Left kidney (tissue), 2 donors: Measurements from ENCODE around the gene BEGAIN. TPM values are rescaled to one million over a fixed set of nuclear protein-coding genes. Genes with fewer than 3 reads are reported as not detected.

Source experiments
- DNase-seq: peaks from one replicate; pipeline ENCODE4 v3.0.0-alpha.2; 2013
- polyA plus RNA-seq: library from polyadenylated mRNA; unstranded; fragments of 120-200 nt; gene quantifications from one replicate; pipeline ENCODE4 v1.2.1, GENCODE V29; 2013; ENCODE audit not compliant: insufficient read length

Gene BEGAIN
- polyA plus RNA-seq, 1 donor, result 2.2 TPM

DNA sequence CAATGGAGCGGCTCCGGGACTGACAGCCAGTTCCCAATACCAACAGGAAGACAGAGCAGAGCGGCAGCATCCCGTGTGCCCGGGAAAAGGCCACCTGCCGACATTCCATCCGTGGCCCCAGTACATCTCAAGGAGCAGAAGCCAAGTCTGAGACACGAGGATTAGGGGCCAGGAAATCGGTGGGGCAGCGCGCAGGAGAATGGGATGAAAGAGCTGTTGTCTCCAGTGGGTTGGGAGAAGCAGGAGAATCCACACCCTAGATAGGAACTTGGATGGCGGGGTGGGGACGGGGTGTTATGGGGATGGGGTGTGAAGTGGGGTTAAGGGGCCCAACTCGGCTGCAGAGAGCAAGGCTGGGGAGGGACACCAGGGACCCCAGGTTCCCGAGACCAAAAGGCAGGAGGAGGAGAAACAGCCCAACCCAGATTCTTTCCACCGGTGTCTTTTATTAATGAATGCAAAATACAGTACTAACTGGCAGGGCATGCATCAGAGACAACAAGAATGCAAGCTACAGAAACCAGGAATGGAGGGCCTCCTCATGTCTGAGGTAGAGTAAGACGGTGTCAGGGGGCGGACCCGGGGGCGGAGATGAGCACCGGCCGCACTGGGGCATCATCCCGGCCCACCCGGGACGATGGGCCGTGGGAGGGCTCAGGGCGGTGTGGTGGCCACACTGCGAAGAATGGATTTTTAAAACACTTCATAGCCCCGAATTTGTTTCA, 50.3 kb downstream of the BEGAIN start:
- DNase-seq, result no peak

DNA sequence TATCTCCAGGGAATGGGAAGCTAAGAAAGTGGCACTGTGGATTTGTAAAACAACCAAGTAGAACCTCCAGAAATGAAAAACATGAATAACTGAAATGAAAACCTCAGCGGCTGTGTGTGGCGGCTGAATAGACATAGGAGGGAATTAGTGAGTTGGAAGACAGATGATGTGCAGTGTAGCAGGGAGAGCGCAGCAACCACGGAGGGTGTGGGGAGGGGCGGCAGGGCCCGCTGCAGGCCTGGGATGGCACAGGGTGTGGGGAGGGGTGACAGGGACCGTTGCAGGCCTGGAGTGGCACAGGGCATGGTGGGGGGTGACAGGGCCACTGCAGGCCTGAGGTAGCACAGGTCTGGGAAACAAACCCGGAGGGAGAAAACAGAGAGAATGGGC, 51.1 kb downstream of the BEGAIN start:
- DNase-seq, result no peak

DNA sequence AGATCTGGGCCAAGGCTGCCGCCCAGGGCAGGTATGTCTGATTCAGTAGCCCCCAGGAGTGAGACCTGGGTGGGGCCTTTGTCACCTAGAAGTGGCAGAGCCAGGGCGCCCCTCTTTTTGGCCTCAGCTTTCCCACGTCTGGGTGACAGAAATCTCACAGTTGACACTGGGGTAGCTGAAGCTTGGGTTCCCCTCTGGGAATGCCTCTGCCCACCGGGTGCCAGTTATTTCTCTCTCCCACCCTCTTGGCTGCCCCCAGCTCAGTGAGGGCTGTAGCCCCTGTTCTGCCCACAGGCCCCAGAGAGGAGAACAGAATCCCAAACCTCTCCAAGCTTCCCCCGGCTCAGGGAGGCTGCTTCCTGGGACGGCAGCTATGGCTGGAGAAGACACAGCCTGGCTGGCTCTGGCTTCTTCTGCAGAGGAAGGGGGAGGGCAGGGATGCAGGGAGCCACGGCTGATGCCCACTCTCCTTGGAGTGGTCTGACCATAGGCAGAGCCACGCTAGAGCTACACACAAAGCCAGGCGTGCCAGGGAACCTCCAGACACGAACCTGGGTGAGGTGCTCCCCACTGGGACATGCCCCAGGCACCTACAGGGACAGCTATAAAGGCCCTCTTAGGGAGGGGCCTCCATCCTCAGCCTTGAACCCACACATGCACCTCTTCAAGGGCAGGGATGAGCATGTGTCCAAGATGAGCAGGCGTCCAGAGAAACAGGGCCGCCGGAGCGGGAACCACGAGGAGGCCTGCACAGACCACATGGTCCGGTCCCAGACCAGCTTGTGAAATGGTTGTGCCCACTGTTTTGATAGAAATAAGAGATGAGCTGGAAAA, 51.7 kb downstream of the BEGAIN start:
- DNase-seq, result no peak

DNA sequence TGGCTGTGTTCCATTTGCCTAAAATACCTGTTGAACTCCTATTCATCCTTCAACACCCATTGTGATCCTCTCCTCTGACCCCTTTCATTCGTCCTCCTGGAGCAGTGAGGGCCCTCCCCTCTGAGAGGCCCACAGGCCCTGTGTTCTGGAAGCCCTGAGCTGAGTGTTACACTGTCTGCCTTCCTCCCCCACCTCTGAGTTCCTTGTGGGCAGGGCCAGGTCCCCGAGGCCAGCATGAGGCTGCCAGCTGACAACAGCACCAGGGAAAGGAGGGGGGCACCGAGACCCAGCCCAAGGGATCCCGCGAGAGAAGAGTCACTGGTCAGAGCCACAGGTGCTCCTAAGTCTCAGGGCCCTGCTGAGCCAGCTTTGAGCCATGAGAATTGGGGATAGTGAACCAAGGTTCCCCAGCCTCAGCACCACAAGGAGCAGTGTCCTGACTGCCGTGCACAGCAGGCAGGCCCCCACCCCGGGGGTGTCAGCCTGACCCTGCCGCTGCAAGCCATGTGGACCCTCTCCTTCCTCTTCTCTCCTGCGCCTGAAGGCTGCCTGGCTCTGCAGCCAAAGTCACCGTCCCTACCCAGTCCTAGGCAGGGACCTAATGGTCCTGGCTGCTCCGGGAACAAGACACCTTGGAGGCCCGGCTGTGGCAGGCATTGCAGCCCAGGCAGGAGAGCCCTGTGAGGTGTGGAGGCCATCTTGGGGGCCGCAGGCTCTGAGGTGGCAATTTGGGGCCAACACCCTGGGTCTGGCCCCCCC, 52.5 kb downstream of the BEGAIN start:
- no peak for DNase-seq

DNA sequence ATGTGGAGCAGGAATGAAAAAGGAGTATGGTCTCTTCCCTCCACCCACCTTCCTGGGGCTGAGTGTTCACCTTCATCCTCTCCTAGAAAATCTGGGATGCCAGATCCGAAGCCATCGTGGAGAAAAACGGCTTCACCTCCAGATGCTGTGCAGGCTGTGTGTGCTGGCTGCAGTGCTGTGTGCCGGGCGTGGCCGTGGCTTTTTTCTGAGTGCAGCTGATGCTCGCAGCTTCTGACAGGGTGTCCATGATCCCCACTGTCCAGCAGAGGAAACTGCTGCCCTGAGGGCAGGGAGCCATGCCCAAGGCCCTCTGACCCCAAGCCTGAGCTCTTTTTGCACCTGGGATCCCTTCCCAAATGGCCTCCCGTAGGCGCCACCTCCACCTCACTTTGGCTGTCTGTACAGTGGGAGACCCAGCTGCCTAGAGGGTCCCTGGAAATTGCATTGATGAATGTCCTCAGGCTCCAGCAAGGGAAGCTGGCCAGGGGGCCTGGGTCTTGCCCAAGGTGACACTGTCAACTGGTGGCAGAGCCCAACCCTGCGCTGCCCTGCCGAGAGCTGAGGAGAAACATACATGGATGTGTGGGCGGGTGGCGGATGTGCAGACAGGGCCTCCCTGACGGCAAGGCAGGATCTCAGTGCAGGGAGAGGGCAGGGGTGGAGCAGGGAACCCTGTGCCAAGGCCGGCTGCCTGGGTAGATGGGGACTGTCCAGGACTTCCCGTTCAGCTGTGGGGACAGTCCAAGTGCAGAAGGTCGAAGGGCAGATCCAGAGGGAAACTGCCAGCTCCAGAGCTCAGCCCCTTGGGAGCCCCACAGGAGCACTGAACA, 53.3 kb downstream of the BEGAIN start:
- DNase-seq, result no peak

DNA sequence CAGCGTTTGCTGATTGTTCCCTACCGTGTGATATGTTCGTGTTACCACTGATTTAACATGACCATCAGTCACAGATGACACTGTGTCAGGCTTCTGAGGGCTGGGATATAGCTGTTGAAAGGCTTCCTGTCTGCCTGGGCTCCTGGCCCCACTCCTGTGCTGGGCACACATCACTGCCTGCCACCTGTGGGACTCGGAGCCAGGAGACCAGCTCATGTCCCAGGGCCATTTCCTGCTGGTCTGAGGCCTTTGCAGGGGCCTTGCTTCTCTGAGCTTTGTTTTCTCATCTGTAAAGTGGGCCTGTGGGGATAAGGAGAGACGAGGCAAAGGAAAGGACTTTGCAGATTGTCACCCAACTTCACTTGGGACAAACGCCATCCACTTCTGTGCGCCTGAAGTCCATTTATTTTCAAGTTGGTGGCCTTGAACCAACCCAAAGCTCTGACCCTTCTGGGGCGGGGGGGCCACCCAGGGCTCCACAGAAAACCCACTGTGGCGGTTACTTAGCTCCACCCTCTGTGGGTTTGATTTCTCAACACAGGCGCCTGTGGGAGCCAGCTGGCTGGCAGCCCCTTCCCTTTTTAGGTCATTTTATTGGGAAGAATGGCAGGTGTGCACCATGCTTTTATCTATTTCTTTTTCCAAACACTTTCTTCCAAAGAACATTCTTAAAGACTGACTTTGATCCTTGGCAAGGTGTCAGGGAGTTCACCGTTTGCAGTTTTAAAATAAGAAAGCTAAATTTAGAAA, 54.1 kb downstream of the BEGAIN start:
- DNase-seq, result no peak

DNA sequence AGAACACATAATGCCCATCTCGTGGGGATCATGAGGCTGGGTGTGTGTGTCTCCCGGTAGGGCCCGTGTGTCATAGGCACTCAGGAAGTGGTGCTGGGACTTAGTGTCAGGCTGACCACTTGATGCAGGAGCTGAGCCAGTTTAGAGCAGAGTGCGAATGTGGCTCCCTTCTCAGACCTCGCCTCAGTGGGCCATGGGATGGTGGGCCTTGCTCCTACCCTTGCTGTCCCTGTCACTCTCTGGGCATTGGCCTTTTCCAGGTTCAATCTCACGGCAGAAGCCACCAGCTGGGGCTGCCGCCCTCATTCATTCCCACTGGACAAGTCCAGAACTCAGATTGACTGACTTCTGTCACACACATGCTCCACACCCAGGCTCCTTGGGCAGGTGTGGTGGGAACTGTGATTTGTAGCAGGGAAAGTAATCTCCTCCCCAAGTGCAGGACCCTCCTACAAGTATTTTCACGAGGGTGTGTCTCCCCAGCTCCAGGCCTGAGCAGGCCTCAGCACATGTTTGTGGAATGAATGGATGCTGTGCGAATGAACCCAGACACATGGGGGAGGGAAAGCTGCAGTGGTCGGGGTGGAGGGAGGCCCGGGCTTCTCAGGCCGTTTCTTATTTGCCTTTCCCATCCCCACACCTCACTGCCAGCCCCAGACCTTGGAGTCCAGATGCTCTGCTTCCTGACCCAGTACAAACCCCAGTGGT, 54.9 kb downstream of the BEGAIN start:
- no peak for DNase-seq

DNA sequence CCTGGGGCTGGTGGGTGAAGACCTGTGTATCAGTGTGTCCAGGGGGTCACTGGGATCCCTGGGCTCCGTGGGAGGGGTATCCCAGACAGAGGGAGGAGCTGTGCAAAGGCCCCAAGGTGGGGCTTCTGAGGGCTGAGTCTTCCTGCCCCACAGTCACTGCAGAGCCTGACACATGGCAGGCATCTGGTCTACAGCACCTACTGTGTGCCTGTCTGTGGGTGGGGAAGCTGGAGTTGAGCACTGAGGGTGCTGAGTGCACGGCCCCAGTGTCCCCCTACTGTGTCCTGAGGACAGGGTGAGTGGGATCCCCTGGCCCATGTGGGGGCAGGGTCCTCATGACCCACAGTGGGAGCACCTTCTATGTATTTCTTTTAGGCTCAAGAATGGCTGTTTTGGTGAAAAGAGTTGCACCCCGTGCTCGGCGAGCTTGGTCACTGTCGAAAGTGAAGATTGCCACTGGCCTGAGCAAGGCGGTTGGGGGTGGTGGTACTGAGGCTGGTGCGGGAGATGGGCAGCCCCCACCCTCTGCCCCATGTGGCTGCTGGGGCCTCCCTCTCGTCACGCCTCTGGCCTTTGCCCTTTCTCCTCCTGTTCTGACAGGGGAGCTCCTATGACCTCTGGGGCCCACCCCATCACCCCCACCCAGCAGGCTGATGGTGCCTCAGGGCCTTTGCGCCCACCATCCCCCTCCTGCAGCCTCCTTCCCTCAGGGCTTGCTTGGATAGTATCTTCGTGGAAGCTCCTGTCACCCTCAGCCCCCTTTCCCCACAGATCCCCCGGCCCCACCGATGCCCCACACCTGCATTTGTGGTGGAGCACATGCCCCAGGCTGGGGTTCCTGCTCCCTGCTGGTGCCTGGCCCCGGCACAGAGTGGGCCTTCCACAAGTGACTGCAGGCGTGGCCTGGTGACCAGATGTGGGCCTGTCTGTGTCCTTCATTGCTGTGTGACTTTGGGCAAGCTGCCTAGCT, 55.8 kb downstream of the BEGAIN start:
- DNase-seq, result no peak

DNA sequence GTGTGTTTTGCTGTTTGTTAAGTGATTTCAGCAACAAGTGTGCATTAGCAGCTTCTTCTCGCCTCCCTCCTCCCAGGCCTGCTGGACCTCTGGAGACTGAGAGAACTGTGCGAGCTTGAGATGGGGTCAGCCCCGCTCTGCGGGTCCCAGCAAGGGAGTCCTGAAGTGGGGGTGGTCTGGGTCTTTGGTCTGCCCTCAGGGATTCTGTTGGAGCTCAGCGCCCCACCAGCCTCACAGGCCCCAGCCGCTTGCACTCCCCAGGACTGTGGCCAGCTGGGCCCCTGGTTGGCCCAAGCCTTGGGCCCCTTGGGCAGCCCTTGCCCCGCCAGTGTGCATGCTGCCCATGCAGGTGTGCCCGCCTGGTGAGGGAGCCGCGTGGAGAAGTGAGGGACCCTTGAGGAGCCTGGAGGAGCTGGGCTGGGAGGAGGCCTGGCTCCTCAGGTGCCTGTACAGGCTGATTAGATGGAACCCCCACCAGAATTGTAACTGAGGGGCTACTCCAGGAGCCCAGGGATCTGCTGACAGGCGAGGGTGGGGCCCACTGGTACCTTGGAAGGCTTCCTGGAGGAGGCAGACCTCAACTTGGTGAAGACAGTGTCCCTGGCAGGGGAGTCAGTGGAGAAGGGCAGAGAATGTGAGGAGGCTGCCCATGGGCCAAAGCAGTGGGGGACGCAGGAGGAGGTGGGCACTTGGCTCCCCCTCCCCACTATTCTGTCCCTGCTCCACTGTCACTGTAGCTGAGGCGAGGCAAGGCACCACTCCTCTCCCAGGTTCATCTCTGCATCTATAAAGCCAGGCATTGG, 56.7 kb downstream of the BEGAIN start:
- DNase-seq, result no peak

DNA sequence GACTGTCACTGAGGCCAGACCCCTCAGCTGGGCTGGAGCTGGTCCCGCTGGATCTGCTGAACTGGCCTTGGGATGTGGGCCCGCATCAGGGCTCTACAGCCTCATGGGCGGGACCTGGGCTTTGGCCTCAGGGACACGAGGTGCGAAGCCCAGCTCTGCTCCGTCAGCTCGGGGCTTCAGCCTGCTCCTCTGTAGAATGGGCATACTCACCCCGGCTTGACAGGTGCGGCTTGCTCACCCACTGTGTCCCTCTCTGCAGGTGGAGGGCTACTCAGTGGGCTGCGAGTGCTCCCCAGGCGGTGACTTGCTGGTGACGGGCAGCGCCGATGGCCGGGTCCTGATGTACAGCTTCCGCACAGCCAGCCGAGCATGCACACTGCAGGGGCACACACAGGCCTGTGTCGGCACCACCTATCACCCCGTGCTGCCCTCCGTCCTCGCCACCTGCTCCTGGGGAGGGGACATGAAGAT, 57.6 kb downstream of the BEGAIN start:
- DNase-seq, result no peak

DNA sequence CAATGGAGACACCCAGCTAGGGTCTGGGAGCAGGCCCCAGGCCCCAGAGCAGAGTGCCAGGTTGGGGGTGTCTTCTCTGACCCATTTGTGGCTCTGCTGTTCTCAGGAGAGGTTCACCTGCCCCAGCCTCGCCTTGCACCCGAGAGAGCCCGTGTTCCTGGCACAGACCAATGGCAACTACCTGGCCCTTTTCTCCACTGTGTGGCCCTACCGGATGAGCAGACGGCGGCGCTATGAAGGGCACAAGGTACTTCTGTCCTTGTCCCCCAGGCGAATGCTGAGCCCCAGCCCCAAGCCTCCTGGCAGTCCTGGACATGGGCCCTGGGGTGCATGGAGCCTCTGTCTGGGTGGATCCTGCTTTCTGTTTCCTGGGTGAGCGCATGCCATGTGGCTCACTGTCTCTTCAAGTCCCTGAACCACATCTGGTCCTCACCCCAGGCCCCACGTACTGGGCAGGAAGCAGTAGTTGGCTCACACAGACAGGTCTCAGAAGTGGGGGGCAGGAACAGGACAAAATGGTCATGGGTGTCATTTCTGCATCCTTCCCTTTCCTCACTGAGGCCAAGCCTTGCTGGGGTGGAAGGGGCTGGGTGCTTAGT, 58.2 kb downstream of the BEGAIN start:
- DNase-seq, result no peak

DNA sequence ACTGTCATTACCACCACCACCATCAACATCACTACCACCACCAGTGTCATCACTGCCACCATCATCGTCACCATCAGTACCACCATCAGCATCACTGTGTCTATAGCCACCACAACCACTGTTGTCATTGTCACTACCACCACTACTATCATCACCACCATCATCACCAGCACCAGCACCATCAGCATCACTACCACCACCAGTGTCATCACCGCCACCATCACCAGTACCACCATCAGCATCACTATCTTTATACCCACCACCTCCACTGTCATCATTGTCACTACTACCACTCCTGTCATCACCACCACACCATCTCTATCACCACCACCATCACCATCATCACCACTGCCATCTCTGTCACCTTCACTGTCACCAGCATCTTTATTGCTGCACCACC, 60.6 kb downstream of the BEGAIN start:
- DNase-seq, result no peak

DNA sequence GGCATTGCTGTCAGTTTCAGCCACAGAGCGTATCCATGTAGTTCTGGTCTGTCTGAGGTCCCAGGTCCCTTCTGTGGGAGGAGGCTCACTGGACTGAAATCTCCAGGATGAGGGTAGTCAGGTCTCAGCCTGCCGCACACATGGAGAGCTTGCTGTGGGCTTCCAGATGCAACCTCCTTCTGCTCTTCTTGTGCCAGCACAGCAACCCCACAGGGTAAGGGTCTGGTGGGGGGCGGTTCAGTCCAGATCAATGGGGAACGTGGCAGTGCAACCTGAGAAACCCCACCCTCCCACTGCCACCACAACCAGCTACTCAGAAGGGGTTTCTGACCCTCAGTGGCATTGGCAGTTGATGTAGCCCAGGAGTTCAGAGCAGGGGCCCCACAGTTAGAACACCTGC, 61.2 kb downstream of the BEGAIN start:
- no peak for DNase-seq

DNA sequence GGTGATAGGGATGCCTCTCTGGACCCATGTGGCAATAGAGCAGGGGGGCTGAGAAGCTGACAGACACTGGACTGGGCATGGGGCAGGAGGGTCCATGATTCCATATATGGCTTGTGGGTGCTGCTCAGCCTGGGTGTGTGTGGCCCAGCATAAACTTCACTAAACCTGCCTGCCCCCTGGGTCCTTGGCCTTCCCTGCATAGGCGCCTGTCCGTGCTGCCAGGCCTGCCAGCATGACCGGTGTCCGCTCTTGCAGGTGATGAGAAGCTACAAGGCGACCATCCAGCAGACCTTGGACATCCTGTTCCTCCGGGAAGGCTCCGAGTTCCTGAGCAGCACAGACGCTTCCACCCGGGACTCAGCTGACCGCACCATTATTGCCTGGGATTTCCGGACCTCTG, 61.6 kb downstream of the BEGAIN start:
- no peak for DNase-seq

DNA sequence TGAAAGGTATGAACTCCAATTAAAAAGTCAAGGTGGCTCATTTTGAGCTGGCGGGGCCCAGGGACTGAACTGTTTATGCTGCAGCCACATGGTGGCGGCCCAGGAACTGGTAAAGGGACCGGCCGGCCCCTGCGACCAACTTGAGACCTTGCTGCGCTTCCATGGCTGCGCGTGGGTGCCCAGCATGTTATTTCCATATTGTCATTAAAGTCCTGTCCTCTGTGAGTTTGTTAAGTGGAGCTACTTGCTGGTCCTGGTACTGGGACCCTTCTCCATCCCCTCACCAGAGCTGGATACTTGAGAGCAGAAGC, 62.3 kb downstream of the BEGAIN start:
- no peak for DNase-seq

DNA sequence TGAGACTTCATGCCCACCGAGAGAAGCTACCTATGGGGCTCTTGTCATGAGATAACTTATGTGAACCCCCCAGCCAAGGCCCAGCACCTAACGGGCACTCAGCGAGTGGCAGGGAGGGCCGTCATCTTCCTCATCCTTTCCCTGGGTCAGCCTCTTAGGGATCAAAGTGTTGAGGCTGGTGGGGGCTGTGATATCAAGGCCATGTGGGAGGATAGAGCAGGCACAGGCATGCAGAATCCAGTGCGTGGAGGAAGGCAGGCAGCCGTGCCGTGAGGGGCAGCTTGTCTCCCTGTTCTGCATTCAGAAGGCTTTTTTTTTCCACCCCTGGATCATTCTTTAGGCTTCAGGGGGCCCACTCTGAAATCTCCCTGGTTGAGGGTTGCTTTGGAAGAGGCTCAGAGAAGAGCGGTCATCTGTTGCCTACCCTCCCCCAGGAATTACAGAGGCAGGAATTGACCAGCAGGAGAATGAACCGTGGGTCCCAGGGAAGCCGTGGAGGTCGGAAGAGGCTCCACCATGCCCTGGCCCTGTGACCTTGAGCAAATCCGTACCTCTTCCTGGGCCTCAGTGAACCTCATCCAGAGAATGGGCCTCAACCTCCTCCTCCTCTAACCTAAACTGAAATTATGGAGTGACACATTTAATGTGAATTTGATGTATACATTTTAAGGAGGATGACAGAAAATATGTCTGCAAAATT, 62.8 kb downstream of the BEGAIN start:
- DNase-seq, result no peak

DNA sequence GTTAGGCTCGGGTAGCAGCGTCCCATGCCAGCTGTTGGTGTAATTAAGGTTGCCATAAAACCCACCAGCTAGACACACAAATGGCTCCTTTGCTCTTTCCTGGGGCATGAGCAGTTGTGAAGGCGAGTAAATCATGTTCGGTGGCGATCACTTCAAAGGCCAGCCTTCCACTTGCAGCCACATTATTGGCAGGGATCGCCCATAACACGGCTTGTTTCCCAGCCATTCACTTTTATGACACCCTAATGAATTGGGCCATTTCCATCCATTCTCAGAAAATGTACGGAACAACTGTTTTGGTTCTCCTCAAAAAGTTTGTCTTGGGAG, 63.4 kb downstream of the BEGAIN start:
- no peak for DNase-seq
